Measurements from ENCODE around the gene CGNL1.

- no peak for TF ChIP-seq EP300 (IDR thresholded peaks at IDR 0.05)
- no peak for TF ChIP-seq CTCF (IDR thresholded peaks at IDR 0.05)
- no peak for TF ChIP-seq POLR2A (IDR thresholded peaks at IDR 0.05)
These were observed 140.2 kb downstream of the CGNL1 start for GRCh38 chr15:57516327-57517029.
